ENCODE measurements around the gene GALNT13.

Gene GALNT13

GRCh38 chr2:154229966-154230365 is 358.2 kb downstream of the GALNT13 start:
- no peak for DNase-seq

GRCh38 chr2:154231021-154231420 is 359.3 kb downstream of the GALNT13 start:
- no peak for DNase-seq

- no peak for DNase-seq
Measured at GRCh38 chr2:154233231-154233630, 361.5 kb downstream of the GALNT13 start.

- DNase-seq, result no peak
Measured at GRCh38 chr2:154238252-154238651, 366.5 kb downstream of the GALNT13 start.

DNA sequence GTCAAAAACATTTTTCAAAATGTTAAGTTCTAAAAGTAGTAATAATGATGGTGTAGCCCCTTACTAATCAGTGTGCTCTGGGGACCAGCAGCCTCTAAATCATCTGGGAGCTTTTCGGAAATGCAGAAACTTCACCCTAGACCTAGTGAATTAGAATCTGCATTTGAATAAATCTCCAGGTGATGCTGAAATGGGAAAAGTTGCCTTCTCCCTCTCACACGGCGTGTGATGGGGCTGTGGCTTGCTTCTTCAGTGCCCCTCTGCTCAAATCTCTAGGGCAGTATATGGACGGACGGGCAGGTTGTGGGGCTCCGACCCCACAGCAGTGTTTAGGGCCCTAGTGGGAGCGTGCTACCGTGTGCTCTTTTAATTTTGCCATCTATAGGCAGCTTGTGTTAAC is 368.6 kb downstream of the GALNT13 start:
- DNase-seq, result no peak

GRCh38 chr2:154240921-154241379 is 369.2 kb downstream of the GALNT13 start:
- no peak for DNase-seq

DNA sequence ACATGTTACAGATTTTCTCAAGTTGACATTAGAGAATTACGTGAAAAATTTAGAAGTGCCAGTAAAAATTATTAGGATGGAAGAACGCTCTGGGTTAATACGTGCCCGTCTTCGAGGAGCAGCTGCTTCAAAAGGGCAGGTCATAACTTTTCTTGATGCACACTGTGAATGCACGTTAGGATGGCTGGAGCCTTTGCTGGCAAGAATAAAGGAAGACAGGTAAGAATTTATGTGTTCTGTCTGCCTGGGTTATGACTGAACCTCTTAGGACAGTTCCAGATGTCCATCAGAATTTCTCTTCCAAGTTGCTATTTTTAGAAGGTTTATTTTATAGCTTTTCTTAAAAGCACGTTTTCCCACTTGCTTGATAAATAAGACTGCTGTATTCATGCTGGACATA is 371.0 kb downstream of the GALNT13 start:
- DNase-seq, result no peak

DNA sequence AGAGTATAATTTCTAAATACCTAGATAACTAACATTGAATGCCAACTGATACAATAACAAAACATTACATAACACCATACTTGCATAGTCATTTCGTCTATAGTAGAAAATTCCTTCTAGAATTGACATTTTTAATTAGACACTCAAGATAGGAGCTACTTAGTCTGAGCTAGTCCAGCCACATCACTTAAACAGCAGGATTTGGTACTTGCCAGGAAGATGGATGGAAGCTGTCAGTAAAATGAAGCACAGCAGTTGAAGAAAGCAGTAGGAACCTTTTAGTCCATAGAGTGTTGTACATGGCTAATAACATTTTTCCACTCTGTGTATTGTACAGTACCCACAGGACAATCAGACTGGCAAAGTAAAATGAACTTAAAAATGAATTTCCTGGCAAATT is 372.0 kb downstream of the GALNT13 start:
- no peak for DNase-seq

DNA sequence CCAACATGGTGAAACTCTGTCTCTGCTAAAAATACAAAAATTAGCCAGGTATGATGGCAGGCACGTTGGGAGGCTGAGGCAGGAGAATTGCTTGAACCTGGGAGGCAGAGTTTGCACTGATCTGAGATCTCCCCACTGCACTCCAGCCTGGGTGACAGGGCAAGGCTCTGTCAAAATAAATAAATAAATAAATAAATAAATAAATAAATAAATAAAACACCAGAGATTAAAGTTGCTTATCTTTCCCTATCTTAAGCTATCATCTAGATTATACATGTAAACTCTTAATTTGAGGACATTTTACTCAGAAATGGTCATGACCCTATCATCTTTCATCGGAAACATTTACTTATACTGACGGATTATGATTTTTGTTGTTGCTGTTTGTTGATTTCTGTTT is 373.2 kb downstream of the GALNT13 start:
- DNase-seq, result no peak

DNA sequence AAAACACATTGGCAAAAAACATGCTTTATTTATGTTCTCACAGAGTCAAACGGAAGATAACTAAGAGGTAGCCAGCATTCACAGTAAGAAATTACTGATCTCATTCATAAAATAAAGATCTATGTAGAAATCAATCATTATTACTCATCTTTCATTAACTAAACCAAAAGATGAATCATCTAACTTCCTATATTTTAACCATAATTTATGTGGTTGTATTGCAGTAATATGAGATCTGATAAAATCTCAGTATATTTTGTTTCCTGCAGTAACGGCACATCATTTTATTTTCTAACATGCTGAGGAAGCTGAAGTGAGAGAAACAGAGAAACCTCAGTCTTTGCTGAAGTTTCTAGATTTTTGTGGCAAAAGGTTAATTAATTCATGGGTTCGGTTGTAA is 375.8 kb downstream of the GALNT13 start:
- DNase-seq, result no peak

GRCh38 chr2:154256136-154256535 is 384.4 kb downstream of the GALNT13 start:
- DNase-seq, result no peak

GRCh38 chr2:154259030-154259429 is 387.3 kb downstream of the GALNT13 start:
- no peak for DNase-seq

- DNase-seq, result no peak
Measured at GRCh38 chr2:154261473-154262027, 389.8 kb downstream of the GALNT13 start.

DNA sequence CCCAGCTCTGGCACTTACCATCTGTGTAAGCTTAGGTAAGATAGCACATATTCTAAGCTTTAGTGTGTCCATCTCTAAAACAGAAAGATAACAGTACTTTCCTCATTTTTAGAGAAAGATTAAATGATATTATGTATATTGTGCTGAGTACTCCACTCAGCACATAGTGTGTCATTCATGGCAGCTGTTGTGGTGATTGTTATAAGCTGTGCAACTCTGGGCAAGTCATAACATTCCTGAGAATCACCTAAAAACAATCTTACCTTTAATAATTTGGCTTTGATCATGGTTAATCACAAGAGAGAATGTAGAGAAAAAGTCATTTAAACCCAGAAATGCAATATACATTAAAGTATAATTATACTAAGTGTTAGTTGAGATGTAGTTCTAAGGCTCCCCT is 391.5 kb downstream of the GALNT13 start:
- DNase-seq, result no peak

- DNase-seq, result no peak
Measured at GRCh38 chr2:154264024-154264423, 392.3 kb downstream of the GALNT13 start.

DNA sequence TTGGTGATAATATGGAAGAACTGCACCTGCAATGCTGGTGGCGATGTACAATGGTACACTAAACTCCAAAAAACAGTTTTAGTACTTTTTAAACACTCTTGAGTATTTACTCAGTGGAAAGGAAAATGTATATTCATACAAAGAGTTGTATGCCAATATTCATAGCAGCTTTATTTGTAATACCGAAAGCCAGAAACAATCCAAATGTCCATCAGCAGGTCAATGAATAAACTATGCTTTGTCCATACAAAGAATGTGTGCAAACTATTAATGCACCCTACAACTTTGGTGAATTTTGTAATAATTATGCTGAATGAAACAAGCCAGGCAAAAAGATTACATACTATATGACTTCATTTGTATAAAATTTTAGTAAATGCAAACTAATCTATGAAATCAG is 396.3 kb downstream of the GALNT13 start:
- DNase-seq, result no peak

- no peak for DNase-seq
Measured at GRCh38 chr2:154280543-154280942, 408.8 kb downstream of the GALNT13 start.

GRCh38 chr2:154289870-154290269 is 418.1 kb downstream of the GALNT13 start:
- no peak for DNase-seq

GRCh38 chr2:154291511-154291910 is 419.8 kb downstream of the GALNT13 start:
- DNase-seq, result no peak

GRCh38 chr2:154291927-154292326 is 420.2 kb downstream of the GALNT13 start:
- DNase-seq, result no peak

- no peak for DNase-seq
Measured at GRCh38 chr2:154293864-154294263, 422.1 kb downstream of the GALNT13 start.

- DNase-seq, result no peak
Measured at GRCh38 chr2:154306266-154306970, 434.7 kb downstream of the GALNT13 start.

DNA sequence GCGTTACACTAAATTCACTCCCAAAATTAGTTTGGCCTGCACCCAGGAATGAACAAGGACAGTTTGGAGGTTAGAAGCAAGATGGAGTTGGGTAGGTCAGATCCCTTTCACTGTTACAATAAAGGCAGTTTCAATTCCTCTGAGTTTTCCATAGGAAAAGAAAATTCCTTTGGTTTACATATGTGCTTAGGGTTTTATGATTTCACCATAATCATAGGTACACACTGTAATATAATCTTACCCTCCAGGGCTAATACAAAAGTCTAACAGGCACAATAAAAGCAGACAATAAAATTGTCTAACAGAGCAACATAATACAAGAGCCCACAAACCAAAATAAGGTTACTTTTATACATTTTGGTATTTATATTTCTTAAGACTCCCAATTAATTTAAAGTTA is 435.3 kb downstream of the GALNT13 start:
- no peak for DNase-seq

DNA sequence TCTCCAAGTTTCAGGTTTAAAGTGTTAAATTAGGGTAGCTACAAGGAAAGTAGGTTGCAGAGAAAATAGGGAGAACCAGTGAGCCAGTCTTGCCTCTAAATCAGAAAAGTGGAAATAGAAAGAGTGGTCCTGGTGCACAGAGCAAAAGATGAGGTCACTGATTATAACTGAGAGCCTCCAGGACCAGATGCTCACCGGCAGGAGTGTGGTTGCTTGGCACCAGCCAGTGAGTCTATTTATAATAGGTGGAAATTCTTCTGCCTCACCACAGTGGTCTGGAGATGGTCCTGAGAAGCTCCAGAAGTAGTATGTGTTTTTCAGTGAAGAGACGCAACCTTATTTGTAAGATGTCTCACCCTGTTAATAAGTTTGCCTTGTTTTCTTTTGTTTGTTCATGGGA is 452.9 kb downstream of the GALNT13 start:
- no peak for DNase-seq

GRCh38 chr2:154329510-154329909 is 457.8 kb downstream of the GALNT13 start:
- no peak for DNase-seq
